Stimulated activated naive CD8-positive, alpha-beta T cell treated with anti-CD3 and anti-CD28 coated beads, Interleukin-15, Interleukin-2, amounts not matched to agents 100 ng/mL and 50 ng/mL, for 24 hours (primary cell): ENCODE measurements around the gene IFNL3.
A peak's percentile ranks its signal among the peaks of the same experiment; 100 is the strongest.

Experiments used
- H3K27ac Mint-ChIP-seq: one replicate; pipeline ENCODE4 v1.8.0; 2021; ENCODE audit warnings: mild to moderate bottlenecking, mixed read lengths
- H3K27me3 Mint-ChIP-seq: one replicate; pipeline ENCODE4 v1.8.0; 2021; ENCODE audit warnings: mixed read lengths
- H3K36me3 Mint-ChIP-seq: one replicate; pipeline ENCODE4 v1.8.0; 2021; ENCODE audit warnings: low read depth, mixed read lengths
- H3K4me1 Mint-ChIP-seq: one replicate; pipeline ENCODE4 v1.8.0; 2021; ENCODE audit warnings: low read depth, mixed read lengths
- H3K4me3 Mint-ChIP-seq: one replicate; pipeline ENCODE4 v1.8.0; 2021; ENCODE audit warnings: mild to moderate bottlenecking, mixed read lengths
- H3K9me3 Mint-ChIP-seq: one replicate; pipeline ENCODE4 v1.8.0; 2021; ENCODE audit warnings: mixed read lengths

The IFNL3 gene

GRCh38 chr19:39211731-39212374 lies 33.0 kb downstream of the IFNL3 start:
- H3K27ac Mint-ChIP-seq = no peak overlapping the region
- H3K36me3 Mint-ChIP-seq = no peaks in the 10 kb centered on the region
- peaks cover under 1% of the 10 kb centered on the region for H3K9me3 Mint-ChIP-seq
- no peak overlapping the region for H3K4me3 Mint-ChIP-seq
- H3K4me1 Mint-ChIP-seq = no peaks in the 10 kb centered on the region
- peaks cover under 1% of the 10 kb centered on the region for H3K27me3 Mint-ChIP-seq

GRCh38 chr19:39209196-39209595 lies 35.6 kb downstream of the IFNL3 start:
- Mint-ChIP-seq H3K27ac (no peak overlapping the region), H3K4me3 (no peak overlapping the region), H3K4me1 (no peaks in the 10 kb centered on the region), H3K27me3 (peaks cover 13% of the 10 kb centered on the region), H3K36me3 (no peaks in the 10 kb centered on the region), H3K9me3 (no peaks in the 10 kb centered on the region)

- H3K27me3 Mint-ChIP-seq = peaks cover 22% of the 10 kb centered on the region
- H3K36me3 Mint-ChIP-seq = no peaks in the 10 kb centered on the region
- H3K4me3 Mint-ChIP-seq = no peak overlapping the region
- H3K4me1 Mint-ChIP-seq = no peaks in the 10 kb centered on the region
- H3K27ac Mint-ChIP-seq = no peak overlapping the region
- H3K9me3 Mint-ChIP-seq = no peaks in the 10 kb centered on the region
Observed at GRCh38 chr19:39208175-39208795, 36.5 kb downstream of the IFNL3 start.

- H3K9me3 Mint-ChIP-seq = no peaks in the 10 kb centered on the region
- H3K27me3 Mint-ChIP-seq = peaks cover 29% of the 10 kb centered on the region
- H3K27ac Mint-ChIP-seq = no peak overlapping the region
- H3K4me3 Mint-ChIP-seq = no peak overlapping the region
- H3K36me3 Mint-ChIP-seq = no peaks in the 10 kb centered on the region
- no peaks in the 10 kb centered on the region for H3K4me1 Mint-ChIP-seq
Observed at GRCh38 chr19:39207293-39207836, 37.4 kb downstream of the IFNL3 start.

- peaks cover 41% of the 10 kb centered on the region for H3K27me3 Mint-ChIP-seq
- H3K36me3 Mint-ChIP-seq = no peaks in the 10 kb centered on the region
- no peaks in the 10 kb centered on the region for H3K4me1 Mint-ChIP-seq
- H3K9me3 Mint-ChIP-seq = no peaks in the 10 kb centered on the region
- H3K4me3 Mint-ChIP-seq = no peak overlapping the region
- no peak overlapping the region for H3K27ac Mint-ChIP-seq
Observed at GRCh38 chr19:39206122-39206521, 38.7 kb downstream of the IFNL3 start.

- no peaks in the 10 kb centered on the region for H3K36me3 Mint-ChIP-seq
- H3K4me3 Mint-ChIP-seq = no peak overlapping the region
- H3K9me3 Mint-ChIP-seq = no peaks in the 10 kb centered on the region
- H3K27ac Mint-ChIP-seq = no peak overlapping the region
- no peaks in the 10 kb centered on the region for H3K4me1 Mint-ChIP-seq
- H3K27me3 Mint-ChIP-seq = peaks cover 49% of the 10 kb centered on the region
Observed at GRCh38 chr19:39205449-39205764, 39.4 kb downstream of the IFNL3 start.

- Mint-ChIP-seq H3K27me3 (peaks cover 55% of the 10 kb centered on the region), H3K36me3 (no peaks in the 10 kb centered on the region), H3K27ac (no peak within 1 kb of the TSS), H3K4me1 (no peaks in the 10 kb centered on the region), H3K9me3 (no peaks in the 10 kb centered on the region), H3K4me3 (no peak within 1 kb of the TSS)
Observed at GRCh38 chr19:39203372-39204341, 41.1 kb downstream of the IFNL3 start, which contains the start of gene SYCN. TSS of gene SYCN (minus strand) at chr19:39204263. CDS start at chr19:39204254, 9 bp downstream.

- Mint-ChIP-seq H3K9me3 (no peaks in the 10 kb centered on the region), H3K4me3 (no peak overlapping the region), H3K36me3 (no peaks in the 10 kb centered on the region), H3K4me1 (no peaks in the 10 kb centered on the region), H3K27ac (no peak overlapping the region), H3K27me3 (peaks cover 62% of the 10 kb centered on the region)
Observed at GRCh38 chr19:39202998-39203355, 41.8 kb downstream of the IFNL3 start.

GRCh38 chr19:39200803-39201115 lies 44.0 kb downstream of the IFNL3 start:
- Mint-ChIP-seq H3K4me1 (peaks cover 12% of the 10 kb centered on the region), H3K36me3 (no peaks in the 10 kb centered on the region), H3K27ac (no peak overlapping the region)

GRCh38 chr19:39200066-39200802 lies 44.6 kb downstream of the IFNL3 start:
- H3K27me3 Mint-ChIP-seq = peaks cover 76% of the 10 kb centered on the region
- H3K4me1 Mint-ChIP-seq = peaks cover 15% of the 10 kb centered on the region
- no peak overlapping the region for H3K4me3 Mint-ChIP-seq
- no peak overlapping the region for H3K27ac Mint-ChIP-seq
- H3K9me3 Mint-ChIP-seq = no peaks in the 10 kb centered on the region
- H3K36me3 Mint-ChIP-seq = no peaks in the 10 kb centered on the region

More at GRCh38 chr19:39200803-39201115, 44.0 kb downstream of the IFNL3 start:
- Mint-ChIP-seq H3K9me3 (no peaks in the 10 kb centered on the region), H3K4me3 (no peak overlapping the region), H3K27me3 (peaks cover 73% of the 10 kb centered on the region)

GRCh38 chr19:39199025-39199424 lies 45.8 kb downstream of the IFNL3 start:
- H3K4me3 Mint-ChIP-seq = no peak overlapping the region
- peaks cover 76% of the 10 kb centered on the region for H3K27me3 Mint-ChIP-seq
- H3K27ac Mint-ChIP-seq = no peak overlapping the region
- no peaks in the 10 kb centered on the region for H3K36me3 Mint-ChIP-seq
- no peaks in the 10 kb centered on the region for H3K9me3 Mint-ChIP-seq
- peaks cover 15% of the 10 kb centered on the region for H3K4me1 Mint-ChIP-seq

- no peak overlapping the region for H3K27ac Mint-ChIP-seq
- H3K27me3 Mint-ChIP-seq = peaks cover 69% of the 10 kb centered on the region
- no peaks in the 10 kb centered on the region for H3K36me3 Mint-ChIP-seq
- H3K9me3 Mint-ChIP-seq = no peaks in the 10 kb centered on the region
- H3K4me1 Mint-ChIP-seq = peaks cover 15% of the 10 kb centered on the region
- H3K4me3 Mint-ChIP-seq = no peak overlapping the region
Observed at GRCh38 chr19:39197808-39198207, 47.0 kb downstream of the IFNL3 start.

- peaks cover 15% of the 10 kb centered on the region for H3K4me1 Mint-ChIP-seq
- peaks cover 62% of the 10 kb centered on the region for H3K27me3 Mint-ChIP-seq
- no peak within 1 kb of the TSS for H3K27ac Mint-ChIP-seq
- no peaks in the 10 kb centered on the region for H3K36me3 Mint-ChIP-seq
- H3K9me3 Mint-ChIP-seq = no peaks in the 10 kb centered on the region
- H3K4me3 Mint-ChIP-seq = peak within 1 kb of the TSS; percentile 43
Observed at GRCh38 chr19:39196860-39197562, 47.8 kb downstream of the IFNL3 start, which contains the start of gene NCCRP1. TSS of gene NCCRP1 (plus strand) at chr19:39196964. CDS start at chr19:39196983, 19 bp downstream.

- H3K4me1 Mint-ChIP-seq = peaks cover 15% of the 10 kb centered on the region
- H3K4me3 Mint-ChIP-seq = no peak overlapping the region
- no peak overlapping the region for H3K27ac Mint-ChIP-seq
- no peaks in the 10 kb centered on the region for H3K9me3 Mint-ChIP-seq
- H3K27me3 Mint-ChIP-seq = peaks cover 55% of the 10 kb centered on the region
- H3K36me3 Mint-ChIP-seq = no peaks in the 10 kb centered on the region
Observed at GRCh38 chr19:39196320-39196719, 48.5 kb downstream of the IFNL3 start.
